Stimulated activated CD4-positive, alpha-beta T cell treated with anti-CD3 and anti-CD28 coated beads, TNF-alpha, amount 100 ng/mL, for 24 hours (primary cell): ENCODE results near the gene CHTF8.
"Not testable (repeated sequence)": the region's sequence is repeated elsewhere in the genome, so short reads cannot be mapped to it uniquely, and the experiment has no call there.

Experiments used
- DNase-seq, 3 experiments: peaks; one replicate each; pipeline ENCODE4 v3.0.0-alpha.2; 2020; ENCODE audit warnings: low read depth in 3 of 3

CHTF8 gene, protein sequence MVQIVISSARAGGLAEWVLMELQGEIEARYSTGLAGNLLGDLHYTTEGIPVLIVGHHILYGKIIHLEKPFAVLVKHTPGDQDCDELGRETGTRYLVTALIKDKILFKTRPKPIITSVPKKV

DNA sequence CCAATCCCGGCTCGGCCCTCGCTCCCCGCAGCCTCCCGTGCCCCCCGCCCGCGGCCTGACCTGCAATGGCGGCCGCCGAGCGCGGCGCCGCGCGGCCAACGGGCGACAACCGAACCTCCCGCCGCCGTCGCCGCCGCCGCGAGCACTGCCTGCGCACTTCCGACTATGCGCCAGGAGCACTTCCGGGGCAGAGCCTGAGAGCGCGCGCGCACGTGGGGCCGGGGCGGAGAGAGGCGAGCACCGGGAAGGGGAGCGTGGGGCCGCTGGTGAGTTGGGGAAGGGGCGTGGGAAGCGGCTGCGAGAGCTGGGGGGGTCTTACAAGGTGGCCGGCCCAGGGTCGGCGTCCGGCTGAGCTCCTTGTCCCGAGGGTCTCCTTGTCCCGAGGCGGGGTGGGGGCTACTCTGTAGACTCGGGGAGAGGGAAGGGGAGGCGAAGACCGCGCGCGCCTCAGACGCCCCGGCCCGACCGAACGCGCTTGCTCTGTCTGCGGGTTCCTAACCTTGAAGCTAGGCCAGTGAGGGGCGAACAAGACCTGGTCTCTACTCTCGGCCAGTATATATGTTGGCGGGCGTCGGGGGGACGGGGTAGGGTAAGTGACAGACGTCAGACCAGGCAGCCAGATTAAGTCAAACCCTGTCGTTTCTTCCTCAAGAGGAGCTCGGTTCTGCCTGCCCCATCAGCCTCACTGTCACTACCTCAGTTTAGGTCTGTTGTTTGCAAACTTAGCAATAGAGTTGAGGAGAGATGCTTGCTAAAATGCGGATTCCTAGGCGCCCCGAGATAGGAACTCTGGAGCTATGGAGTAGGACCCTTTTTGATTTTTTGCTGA is at the start of gene CHTF8, which contains the start of gene UTP4:
TSS of gene CHTF8 (minus strand) at position 165 of the 829 bp plus-strand sequence. CDS start 11,130 bp downstream, outside the sequence.
TSS of gene UTP4 (plus strand) at position 226 of the 829 bp plus-strand sequence. CDS start 811 bp downstream, outside the sequence.
- DNase-seq = peak; percentile 75 to 87 (median 77)

DNA sequence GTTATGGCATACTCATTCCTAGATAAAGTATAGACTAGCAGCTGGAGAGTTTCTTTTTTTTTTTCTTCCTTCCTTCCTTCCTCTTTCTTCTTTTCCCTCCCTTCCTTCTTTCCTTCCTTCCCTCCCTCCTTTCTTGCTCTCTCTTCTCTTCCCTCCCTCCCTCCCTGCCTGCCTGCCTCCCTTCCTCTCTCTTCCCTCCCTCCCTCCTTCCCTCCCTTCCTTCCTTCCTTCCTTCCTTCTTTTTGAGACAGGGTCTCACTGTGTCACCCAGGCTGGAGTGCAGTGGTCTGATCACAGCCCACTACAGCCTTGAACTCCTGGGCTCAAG is 47.6 kb upstream of the CHTF8 start:
- no peak for DNase-seq

DNA sequence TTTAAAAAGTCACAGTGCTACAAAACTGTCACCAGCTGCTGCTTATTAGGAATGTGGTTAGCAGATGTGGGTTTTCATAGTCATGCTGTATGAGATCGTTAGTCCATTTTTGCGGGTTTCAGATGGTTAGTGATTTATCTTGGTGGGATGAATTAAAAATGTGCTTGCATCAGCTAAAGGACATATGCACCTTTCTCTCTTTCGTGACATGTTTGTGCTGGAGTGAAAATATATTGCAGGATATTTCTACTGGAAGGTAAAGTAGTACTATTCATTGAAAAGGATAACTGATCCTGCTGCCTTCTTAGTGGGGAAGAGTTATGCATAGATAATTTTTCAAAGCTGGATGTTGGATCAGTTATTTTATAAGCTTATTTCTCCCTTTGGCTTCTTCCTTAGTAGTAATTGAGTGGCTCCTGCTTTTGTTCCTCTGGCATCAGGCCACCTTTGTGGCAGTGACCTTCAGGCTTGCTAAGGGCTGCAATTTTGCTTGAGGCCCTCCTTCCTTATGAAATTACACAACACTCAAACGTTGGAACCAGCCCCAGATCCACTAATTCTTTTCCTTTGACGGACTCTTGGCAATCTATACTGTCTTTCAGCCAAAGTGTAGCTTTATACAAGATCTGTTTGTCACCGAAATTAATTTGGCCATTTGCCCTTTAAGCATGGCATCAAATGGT is 47.1 kb upstream of the CHTF8 start:
- no peak for DNase-seq

DNA sequence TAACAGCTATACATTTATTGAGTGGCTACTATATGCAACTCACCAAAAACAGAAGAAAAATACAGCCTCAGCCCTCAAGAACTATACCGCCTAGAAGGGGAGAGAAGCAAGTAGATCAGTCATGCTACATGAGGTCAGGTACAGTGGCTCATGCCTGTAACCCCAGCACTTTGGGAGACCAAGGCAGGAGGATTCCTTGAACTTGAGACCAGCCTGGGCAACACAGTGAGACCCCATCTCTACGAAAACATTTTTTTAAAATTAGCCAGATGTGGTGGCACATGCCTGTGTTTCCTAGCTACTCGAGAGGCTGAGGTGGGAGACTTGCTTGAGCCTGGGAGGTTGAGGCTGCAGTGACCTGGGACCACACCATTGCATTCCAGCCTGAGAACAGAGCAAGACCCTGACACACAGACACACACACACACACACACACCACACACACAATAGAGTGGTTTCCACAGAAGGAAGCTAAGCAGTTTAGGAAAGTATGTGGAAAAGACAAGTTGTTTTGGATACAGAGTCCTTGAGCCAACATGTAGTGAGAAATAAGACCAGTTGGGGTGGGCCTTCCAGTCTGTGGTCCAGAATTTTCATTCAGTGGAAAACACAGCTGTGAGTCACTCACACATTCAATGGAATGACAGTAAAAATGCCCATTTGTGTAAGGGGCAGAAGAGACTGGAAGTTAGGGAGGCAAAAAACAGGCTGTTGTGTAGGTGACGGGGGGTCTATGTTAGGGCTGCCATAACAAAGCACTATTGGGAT is 43.8 kb upstream of the CHTF8 start:
- no peak for DNase-seq

DNA sequence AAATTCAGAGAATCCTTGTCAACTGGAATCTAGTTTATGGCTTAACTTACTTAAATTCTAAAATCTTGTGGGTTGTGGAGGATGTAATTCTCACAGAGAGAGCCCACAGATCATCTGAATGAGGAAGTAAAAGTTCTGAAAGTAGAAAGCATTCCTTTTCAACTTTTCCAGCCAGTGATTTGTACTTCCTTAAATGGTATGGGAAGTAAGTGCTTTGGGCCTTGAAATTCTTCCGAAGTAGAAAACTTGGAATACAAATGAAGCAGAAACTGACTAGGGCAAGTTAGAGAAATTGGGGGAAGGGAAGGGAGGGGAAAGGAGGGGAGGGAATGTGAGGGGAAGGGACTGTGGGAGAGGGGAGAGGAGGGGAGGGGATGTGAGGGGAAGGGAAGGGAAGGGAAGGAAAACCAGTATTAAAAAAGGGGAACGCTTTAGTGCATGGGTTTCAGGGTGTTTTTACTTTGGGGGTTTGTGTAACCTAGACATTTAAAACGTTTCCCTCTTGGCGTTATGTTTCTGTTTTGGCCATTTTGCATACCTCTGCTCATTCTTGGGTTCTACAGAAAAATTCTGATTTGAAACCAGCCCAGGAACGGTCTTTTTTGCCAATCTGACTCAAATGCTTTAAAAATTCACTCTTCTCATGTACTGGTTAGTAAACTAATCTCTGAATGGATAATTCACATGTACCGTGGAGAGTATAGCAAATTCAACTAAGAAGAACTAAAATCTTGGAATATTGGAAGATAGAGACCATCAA is 39.1 kb upstream of the CHTF8 start:
- no peak for DNase-seq

DNA sequence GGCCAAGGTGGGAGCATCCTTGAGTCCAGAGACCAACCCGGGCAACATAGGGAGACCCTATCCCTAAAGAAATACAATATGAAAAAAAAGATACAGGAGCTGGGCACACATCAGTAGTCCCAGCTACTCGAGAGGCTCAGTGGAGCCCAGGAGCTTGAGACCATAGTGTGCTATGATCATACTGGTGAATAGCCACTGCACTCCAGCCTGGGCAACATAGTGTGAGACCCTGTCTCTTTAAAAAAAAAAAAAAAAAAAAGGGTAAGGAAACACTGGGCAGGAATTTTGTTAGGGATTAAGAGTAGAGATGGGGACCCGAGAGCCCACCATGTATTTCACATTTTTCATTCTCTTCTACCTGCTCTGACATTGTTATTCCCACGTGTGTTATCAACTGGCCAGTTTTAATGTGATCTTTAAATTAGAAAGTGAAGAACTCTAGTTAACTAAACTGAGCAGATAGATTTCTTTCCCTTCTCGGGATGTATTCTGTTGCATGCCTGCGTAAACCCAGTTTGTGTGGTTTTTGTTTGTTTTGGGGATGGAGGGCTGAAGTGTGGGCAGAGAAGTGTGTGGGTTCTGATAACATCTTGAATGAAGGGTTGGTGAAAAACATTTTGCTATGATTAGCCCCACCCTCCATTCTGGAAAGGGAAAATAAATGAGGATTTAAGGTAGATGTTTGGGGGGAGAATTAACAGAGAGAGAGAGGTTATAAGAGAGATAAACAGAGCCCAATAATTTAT is 37.4 kb upstream of the CHTF8 start:
- no peak for DNase-seq

DNA sequence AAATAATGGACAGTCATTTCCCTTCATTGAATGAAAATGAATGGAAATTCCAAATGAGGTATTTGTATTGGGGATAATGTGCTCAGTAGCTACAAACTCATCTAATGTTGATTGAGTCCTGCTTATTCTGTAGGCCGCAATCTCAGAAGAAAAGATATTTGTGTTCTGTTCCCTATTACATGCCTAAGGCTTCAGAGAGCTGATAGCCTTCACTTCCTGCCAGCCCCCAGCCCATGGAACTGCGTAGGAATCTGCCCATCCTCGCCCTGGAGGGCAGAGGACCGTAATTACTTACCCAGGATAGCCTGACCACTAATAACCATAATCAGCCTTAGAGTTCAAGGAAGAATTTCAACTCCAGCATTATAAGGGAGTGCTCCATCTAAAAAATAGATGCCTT is 36.7 kb upstream of the CHTF8 start:
- DNase-seq = no peak

DNA sequence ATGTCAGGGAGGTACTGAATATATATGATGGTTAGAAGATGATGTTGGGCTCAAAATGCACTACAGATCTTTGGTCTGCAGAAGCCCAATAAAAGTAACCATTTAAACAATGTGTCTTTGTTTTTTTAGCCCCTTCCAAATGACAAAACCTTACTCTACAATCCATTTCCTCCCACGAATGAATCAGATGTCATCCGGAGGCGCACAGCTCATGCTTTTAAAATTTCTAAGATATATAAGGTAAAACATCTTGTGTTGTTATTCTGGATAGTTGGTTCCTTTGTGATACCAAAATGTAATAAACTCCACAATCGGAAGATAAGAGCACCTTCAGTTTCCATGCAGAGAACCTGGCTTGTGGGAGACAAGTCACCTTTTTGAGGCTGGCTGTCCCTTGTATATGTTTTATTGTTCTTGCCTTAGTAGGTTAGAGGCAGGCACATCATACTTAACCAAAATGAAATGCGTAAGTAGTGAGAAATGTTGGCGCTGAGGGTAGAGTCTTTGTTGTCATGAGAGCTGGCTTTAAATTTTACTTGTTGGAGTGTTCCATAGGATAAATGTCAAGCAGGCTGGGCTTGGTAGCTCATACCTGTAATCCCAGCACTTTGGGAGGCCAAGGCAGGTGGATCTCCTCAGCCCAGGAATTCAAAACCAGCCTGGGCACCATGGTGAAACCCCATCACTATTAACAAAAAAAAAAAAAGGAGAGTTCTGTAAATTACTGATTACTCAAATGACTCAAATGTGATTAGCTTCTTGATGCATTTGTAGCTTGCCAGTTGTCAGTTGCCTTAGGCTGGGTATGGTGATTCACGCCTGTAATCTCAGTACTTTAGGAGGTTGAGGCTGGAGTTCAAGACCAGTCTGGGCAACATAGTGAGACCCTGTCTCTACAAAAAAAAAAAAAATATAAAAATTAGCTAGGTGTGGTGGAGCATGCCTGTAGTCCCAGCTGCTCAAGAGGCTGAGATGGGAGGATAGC is 34.9 kb upstream of the CHTF8 start:
- DNase-seq = no peak

DNA sequence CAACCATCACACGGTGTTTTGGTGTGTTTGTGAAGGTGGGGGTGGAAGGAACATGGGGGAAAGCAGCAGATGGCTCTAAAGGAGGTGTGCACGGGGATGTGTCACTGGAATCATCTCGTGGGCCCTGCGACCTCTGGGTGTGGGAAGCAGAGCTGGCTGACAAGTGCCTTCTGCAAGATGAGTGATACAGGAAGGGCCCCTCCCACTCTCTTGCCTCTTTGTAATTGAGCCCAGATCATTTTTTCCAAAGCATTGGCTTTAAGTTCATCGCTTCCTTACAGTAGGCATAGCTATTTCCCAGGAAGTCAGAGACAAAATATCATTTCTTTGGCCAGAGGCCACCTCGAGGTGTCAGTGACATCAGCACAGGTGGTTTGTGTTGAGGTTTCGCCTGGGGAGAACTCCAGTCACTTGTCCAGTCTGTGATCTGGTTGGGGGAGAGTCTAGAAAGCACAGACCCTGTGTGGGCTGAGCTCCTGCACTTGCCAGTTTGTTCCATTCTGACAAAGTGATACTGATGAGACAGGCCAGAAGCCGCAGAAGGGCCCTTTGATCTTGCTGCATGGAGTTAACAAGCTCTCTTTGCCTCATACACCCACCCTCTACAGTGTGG is 33.9 kb upstream of the CHTF8 start:
- peak; percentile 55 to 80 (median 72) for DNase-seq

DNA sequence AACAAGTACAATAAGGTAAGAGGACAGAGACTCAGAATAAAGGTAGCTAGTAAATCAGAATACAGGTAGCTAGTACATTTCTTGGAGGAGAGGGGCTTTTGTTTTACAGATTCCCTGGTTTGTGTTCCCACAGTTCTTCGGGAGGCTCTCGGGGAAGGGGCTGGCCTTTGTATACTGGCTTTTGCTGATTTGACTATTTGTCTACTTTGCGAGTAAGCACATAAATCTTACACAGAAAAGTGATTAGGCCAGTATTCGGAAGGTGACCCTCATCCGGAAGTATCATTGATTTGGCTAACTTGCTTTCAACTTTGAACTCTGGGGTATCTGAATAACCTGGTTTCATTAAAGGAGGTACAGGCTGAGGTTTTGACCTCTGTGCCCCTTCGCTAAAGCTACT is 33.2 kb upstream of the CHTF8 start:
- DNase-seq = no peak

DNA sequence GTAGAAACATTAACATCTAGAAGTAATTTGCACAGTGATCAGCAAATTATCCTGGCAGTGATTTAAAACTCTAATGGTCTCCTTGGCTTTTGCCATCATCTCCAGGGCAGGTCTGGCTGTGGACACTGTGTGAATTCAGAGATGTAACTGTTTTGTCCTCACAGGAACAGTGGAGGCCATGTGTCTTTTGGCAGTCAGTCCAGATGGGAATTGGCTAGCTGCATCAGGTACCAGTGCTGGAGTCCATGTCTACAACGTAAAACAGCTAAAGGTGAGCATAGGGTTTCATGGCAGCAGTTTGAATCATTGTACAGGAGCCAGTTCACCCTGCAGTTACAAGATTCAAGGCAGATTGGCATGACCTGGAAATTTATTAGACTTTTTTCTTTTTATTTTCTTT is 27.8 kb upstream of the CHTF8 start:
- no peak for DNase-seq

DNA sequence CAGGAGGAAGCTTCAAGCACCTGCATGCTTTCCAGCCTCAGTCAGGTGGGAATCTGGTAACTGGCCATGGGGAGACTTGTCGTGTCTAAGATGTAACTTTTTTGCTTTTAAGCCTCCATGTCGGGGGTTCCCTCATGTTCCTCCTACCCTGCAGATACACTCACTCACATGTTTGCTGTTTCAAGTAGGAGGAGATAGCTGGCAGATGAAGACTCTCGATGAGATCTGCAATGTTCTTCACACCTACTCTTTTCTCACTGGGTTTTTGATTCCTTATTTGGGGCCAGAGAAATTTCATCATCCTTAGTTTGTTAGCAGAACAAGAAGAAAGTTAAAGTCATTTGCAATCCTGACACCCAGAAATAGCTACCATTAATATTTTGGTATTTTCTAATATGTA is 24.8 kb upstream of the CHTF8 start:
- no peak for DNase-seq

DNA sequence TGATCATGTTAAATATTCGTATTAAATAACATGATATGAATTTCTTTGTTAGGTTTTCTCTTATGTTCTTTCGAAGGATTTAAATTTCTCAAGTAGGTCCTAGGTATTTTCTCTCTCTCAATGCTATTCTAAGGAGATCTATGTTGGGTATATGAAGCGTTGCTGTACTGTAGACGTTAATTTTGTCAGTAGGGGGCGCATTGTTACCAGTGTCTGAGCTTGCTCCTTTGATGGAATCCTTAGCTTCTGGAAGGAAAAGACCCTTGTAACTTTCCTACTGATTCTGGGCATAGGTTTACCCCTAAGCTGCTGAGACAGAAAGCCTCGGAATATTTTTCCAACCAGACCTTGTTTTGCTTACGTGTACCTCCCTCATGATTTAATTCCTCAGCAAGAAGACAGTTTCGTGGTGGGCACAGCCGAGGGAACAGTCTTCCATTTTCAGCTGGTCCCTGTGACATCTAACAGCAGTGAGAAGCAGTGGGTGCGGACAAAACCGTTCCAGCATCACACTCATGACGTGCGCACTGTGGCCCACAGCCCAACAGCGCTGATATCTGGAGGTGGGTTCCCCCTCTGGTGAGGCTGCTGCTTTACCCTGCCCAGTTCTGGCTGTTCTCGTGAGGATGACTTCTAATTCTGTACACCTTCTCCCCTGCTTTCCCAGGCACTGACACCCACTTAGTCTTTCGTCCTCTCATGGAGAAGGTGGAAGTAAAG is 17.9 kb upstream of the CHTF8 start:
- peak in 1 of 3 experiments; percentile 27 for DNase-seq

DNA sequence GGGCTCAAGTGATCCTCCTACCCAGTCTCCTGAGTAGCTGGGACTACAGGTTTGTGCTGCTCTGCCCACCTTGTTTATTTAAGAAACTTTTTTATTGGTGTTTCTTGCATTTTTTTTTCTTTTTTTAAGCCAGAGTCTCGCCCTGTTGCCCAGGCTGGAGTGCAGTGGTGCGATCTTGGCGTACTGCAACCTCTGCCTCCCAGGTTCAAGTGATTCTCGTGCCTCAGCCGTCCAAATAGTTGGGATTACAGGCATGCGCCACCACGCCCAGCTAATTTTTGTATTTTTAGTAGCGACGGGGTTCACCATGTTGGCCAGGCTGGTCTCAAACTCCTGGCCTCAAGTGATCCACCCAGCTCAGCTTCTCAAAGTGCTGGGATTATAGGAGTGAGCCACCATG is 17.2 kb upstream of the CHTF8 start:
- not testable (repeated sequence) for DNase-seq

DNA sequence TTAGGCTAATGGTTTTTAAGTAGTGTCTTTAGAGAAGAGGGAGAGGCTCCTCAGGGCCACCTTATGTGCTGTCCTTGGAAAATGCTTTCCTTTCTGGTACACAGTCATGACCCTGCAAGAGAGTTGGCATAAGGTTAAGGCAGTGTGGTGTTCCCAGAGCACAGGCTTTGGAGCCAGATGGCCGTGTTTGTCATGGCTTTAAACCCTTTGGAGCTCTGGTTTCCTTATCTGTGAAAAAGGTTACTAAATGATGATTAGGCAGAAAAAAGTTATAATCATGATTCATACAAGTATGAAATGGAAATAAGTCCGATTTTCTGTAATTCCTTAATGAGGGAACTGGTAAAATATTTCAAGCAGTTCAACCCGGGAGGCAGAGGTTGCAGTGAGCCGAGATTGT is 13.3 kb upstream of the CHTF8 start:
- no peak for DNase-seq

DNA sequence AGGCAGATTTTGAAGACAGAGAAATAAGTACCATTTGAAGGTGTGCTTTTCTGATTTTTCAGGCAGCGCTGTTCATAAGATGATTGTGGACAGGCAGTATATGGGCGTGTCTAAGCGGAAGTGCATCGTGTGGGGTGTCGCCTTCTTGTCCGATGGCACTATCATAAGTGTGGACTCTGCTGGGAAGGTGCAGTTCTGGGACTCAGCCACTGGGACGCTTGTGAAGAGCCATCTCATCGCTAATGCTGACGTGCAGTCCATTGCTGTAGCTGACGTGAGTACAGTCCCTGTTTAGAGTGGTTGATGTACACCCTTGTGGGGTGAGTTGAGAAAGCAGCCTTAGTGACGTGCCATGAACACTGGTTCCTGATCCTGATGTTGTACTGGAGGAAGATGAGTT is 10.7 kb upstream of the CHTF8 start:
- DNase-seq = no peak

DNA sequence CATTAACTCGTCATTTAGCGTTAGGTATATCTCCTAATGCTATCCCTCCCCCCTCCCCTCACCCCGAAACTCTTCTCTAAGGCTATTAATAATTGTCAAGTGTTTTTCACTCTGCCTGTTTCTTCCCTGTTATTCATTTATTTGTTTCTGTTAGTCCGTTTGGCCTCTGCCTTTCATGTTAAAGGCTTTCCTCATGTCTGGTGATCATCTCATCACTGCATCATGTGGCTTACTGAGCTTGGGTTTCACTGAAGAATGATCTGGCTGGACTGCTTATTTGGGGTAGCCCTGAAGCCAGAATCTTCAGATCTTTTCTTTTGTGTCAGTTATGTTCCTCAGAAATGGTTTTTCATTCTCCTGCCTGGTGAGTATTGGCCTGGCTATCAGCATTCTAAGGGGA is 9.5 kb upstream of the CHTF8 start:
- DNase-seq = no peak

DNA sequence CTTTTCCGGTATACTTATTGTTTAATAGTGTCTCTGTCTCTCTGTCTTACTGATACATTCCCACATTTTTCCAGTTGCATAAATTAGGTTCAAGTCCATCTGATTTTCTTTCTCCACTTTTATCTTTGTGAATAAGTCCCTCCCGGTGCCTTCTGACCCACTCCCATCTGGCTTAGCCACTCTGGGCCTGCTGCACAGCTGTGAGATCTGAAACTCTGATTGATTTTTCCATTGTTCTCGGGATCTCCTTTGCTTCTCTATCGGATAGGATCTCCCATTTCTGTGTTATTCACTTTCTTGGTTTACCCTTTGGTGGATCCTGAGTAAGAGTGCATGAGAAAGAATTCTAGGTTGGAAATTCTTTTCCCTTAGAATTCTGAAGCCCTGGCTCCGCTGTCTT is 8.6 kb upstream of the CHTF8 start:
- no peak for DNase-seq
